KBM-7 (cell line): ENCODE measurements around the gene DAD1.
"Not testable (repeated sequence)": the region's sequence is repeated elsewhere in the genome, so short reads cannot be mapped to it uniquely, and the experiment has no call there.

Experiments used
- DNase-seq: peaks from one replicate; pipeline ENCODE4 v3.0.0-alpha.2; 2015
- in situ Hi-C: fragments of 300-500 bp; cut with MboI; formaldehyde crosslinking; loops from 2 replicates; pipeline ENCODE4 v1.14.3; 2020; ENCODE audit warnings: low sequenced_read_pairs, low pct_unique_long_range_greater_than_20kb, mixed read lengths

DAD1 gene

DNA sequence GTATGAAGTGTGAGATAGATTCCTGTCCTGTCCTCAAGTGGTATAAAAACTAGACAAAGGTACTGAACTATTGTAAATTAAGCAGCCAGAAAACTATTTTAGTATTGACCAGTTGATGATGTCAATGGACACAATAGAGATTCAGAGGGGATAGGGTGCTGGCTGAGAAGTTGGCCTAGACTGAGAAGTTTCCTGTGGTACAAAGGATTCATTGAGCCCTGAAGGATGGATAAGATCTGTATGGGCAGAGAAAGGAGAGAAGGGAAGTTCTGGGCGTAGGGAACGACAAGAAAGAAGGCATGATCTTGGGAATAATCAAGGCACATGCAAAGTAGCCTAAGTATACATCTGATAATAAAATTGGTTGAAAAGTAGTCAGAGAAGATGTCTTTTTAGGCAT is 44.6 kb downstream of the DAD1 start:
- in situ Hi-C loops: loop anchor here (10.0 kb wide), 1 partner anchor 60 kb away; no protein-coding TSS in a partner anchor

DNA sequence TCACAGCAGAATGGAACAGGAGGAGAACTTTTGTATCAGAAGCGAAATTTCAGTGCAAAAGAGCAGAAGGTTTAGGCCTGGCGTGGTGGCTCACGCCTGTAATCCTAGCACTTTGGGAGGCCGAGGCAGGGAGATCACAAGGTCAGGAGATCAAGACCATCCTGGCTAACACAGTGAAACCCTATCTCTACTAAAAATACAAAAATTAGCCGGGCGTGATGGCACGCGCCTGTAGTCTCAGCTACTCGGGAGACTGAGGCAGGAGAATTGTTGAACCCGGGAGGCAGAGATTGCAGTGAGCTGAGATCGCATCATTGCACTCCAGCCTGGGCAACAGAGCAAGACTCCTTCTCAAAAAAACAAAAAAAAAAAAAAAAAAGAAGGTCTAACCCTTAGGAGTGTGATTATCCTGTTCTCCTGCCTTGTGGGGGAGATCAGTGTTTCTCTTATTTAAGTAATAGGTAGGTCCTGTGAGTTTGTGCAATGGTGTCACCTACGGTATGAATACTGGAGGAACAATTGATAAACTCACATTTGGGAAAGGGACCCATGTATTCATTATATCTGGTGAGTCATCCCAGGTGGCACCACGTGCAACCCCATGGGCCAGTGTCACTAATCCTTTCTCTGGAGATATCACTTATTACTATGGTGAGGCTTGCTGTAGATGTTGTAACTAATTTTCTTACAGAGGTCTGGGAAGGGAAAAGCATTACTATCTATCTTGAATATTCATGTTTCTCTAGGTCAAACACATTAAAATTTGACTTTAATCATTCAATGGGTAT is 45.3 kb downstream of the DAD1 start:
- not testable (repeated sequence) for DNase-seq
- in situ Hi-C loops: loop anchor here (10.0 kb wide), 1 partner anchor 59 kb away; no protein-coding TSS in a partner anchor

More for the DNA sequence above, 44.6 kb downstream of the DAD1 start:
- no peak for DNase-seq

- no peak for DNase-seq
- in situ Hi-C loops: loop anchor here (10.0 kb wide), 1 partner anchor 58 kb away; no protein-coding TSS in a partner anchor
These were observed 46.7 kb downstream of the DAD1 start for GRCh38 chr14:22542360-22542759.

DNA sequence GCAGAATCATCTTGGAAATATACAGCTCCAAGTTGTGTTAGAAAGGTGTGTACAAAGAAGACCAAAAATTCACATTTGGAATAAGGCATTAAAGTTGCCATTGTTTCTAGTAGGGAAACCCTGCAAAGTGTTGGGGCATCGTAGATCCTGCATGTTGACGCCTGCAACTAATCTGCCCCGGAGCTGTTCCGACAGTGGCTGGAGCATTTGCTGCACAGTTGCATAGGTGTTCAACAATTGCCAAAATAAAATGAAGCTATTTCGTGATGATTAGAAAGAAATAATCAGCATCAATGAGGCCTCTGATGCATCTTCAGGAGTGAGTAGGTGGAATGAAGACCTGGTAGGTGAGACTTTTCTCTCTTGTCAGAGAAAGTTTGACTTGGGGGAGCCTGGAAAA is 47.3 kb downstream of the DAD1 start:
- in situ Hi-C loops: loop anchor here (10.0 kb wide), 1 partner anchor 57 kb away; no protein-coding TSS in a partner anchor
- DNase-seq: no peak

DNA sequence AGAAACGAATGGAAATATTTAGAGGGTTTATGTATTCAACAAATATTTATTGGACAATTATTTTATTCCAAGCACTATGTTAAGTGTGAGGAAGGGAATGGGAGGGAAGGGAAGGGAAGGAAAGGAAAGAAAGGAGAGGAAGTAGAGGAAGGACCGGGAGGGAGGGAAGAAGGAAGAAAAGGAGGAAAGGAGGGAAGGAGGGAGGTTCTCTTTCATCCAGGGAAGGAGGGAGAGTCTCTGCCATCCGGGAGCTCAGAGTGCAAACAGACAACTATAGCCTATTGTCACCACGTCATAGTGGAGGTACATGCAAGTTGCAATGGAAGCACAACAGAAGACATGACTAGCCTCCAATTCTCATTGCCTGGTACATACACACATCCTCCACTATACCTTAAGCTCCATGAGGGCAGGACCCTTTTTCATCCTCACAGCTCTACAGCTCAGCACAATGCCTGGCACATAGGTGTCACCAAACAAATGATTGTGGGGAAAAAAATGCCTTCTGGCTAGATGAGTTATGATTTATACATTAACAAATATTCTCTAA is 48.1 kb downstream of the DAD1 start:
- in situ Hi-C loops: loop anchor here (10.0 kb wide), 1 partner anchor 56 kb away; no protein-coding TSS in a partner anchor
- no peak for DNase-seq

DNA sequence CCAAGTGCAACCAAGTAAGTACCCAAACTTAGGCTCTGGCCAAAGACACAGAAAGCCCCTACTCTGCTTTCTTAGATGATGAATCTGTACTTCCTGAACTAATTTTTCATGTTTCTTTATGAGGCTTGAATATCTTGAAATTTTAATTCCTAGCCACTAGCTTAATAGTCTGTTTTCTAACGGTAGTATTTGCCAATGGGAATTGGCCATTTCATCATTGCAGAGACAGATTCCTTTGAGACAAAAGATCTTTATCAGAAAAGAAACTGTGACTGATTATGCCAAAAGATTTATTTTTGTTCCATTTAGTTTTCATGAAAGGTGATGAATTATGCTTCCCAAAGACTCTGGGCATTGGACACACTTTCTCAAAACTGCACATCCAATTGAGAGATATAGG is 48.7 kb downstream of the DAD1 start:
- DNase-seq: no peak
- in situ Hi-C loops: loop anchor here (10.0 kb wide), 1 partner anchor 55 kb away; no protein-coding TSS in a partner anchor

GRCh38 chr14:22539831-22540230 is 49.2 kb downstream of the DAD1 start:
- in situ Hi-C loops: loop anchor here (10.0 kb wide), 1 partner anchor 55 kb away; no protein-coding TSS in a partner anchor
- DNase-seq: no peak

DNA sequence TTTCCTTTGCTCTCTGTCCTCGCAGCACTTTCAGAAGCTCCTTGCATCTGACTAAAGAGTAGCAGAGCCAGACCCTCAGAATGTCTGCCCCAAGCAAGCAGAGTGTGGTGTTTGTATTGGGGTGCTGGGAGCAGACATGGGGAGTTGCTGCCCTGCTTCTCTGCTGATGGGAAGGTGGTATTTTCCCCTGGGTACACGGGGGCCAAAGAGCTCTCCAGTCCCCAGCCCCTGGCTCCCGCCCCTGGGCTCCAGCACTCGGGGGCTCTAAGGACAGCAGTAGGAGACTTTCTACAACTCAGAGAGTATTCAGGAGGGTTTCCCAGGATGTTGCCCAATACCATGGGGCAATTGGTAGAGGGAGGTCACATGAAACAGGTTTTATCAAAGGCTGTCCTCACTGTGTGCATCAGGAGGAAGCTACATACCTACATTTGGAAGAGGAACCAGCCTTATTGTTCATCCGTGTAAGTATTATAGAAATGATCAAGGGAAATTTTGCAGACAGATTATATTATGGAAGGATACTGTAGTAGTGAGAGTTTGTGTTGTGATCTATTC is 50.3 kb downstream of the DAD1 start:
- in situ Hi-C loops: no loop called here
- DNase-seq: no peak

- in situ Hi-C loops: no loop called here
- no peak for DNase-seq
These were observed 51.4 kb downstream of the DAD1 start for GRCh38 chr14:22537436-22538310.

GRCh38 chr14:22536853-22537338 is 52.1 kb downstream of the DAD1 start:
- in situ Hi-C loops: no loop called here
- peak; percentile 63 for DNase-seq

GRCh38 chr14:22535916-22536315 is 53.1 kb downstream of the DAD1 start:
- in situ Hi-C loops: no loop called here
- DNase-seq: no peak

DNA sequence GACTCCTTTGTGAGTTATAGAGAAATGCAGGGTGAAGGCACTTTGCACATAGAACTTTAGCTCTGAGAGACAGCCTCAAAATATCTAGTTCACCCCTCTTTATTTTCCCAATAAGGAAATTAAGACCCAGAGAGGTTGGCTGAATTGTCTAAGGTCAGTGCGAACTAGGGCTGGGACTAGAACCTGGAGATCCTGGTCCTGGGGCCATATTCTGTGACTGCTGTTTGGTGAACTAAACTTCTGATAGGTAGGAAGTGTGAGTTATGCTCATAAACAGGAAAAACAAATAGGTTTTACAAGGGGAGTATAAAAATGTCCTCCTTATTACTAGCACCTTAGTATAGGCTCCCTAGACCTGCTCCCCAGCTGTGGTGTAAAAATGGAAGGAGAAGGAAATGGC is 53.9 kb downstream of the DAD1 start:
- no peak for DNase-seq
- in situ Hi-C loops: no loop called here

DNA sequence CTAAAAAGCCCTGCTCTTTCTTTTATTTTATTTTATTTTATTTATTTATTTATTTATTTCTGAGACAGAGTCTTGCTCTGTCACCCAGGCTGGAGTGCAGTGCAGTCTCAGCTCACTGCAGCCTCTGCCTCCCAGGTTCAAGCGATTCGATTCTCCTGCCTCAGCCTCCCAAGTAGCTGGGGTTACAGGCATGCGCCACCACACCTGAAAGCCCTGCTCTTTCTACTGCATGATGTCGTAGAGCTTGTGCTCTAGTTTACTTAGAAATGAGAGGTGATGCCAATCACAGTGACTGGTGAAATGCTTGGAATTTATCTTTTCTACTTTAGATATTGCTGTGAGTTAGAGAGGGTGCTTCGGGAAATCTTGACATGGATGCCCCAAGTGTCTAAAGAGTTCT is 54.5 kb downstream of the DAD1 start:
- no peak for DNase-seq
- in situ Hi-C loops: no loop called here

- DNase-seq: no peak
- in situ Hi-C loops: no loop called here
These were observed 55.2 kb downstream of the DAD1 start for GRCh38 chr14:22533739-22534359.

DNA sequence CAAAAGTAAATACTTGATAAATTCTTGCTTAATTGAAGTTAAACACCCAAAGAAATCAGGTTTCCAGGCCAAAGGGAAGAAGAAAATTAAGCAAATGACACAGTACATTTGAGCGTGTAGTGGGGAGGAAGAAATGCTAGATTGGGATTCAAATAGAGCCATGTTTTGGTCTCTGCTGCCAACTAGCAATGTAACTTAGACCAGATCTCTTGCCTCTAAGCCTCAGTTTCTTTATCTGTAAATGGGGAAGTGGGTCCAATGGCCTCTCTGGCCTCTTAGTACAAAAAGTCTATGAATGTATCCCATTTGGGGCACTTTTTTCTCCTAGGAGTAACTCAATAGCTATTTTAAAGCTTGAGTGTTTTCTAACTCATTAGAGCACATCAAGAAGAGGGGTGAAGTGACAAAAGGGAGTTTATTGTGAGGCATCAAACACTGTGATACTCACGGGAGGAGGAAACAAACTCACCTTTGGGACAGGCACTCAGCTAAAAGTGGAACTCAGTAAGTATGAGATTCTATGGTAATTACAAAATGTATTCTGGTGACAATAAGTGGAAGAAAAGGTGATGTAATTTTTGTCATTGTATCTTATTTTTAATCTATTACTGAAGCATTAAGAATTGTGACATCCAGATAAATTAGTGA is 55.8 kb downstream of the DAD1 start:
- DNase-seq: no peak
- in situ Hi-C loops: no loop called here

DNA sequence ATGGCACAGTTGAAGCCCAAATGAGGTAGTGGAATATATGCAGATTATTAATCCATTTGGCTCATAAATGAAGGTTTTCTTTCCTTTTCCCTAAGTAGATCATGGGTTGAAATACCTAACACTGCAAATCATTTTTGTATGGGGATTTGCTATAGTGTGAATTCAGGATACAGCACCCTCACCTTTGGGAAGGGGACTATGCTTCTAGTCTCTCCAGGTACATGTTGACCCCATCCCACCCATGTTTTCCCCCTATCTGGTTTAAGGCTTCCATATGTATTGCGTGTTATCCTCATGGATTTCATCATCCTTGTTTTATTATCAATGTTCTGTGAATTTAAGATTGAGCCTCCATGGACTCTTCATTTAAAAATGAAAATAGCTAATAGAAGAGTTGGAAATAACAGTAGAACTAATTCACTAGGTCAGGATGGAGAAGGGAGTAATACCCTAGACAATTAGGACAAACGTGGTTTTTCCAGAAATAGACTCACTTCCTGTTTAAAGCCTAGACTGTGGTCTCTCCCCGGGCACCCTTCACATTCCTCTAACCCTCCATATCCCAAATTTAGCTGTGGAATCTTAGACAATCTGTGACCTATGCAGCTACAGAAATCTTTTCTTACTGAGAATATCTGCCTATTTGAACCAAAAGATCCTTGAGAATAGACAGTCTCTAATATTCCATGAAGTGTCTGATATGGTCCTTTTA is 56.5 kb downstream of the DAD1 start:
- peak; percentile 25 for DNase-seq
- in situ Hi-C loops: no loop called here

- DNase-seq: no peak
- in situ Hi-C loops: no loop called here
These were observed 57.3 kb downstream of the DAD1 start for GRCh38 chr14:22531451-22532344.
